GM12801 (cell line): ENCODE measurements around the gene GCNA.

Source experiments
- CTCF ChIP-seq: IDR thresholded peaks from one replicate; pipeline ENCODE4 v1.5.1; 2011; ENCODE audit warnings: control low read depth; ENCODE audit not compliant: insufficient read length; ENCODE audit errors: extremely low read depth

The GCNA gene

GRCh38 chrX:71565474-71566041 is 12.7 kb upstream of the GCNA start:
- no peak for TF ChIP-seq CTCF

- TF ChIP-seq CTCF = no peak
These were observed 4.6 kb upstream of the GCNA start for GRCh38 chrX:71573590-71573989.

- TF ChIP-seq CTCF = no peak
These were observed 555 bp upstream of the GCNA start for GRCh38 chrX:71577682-71578081.

DNA sequence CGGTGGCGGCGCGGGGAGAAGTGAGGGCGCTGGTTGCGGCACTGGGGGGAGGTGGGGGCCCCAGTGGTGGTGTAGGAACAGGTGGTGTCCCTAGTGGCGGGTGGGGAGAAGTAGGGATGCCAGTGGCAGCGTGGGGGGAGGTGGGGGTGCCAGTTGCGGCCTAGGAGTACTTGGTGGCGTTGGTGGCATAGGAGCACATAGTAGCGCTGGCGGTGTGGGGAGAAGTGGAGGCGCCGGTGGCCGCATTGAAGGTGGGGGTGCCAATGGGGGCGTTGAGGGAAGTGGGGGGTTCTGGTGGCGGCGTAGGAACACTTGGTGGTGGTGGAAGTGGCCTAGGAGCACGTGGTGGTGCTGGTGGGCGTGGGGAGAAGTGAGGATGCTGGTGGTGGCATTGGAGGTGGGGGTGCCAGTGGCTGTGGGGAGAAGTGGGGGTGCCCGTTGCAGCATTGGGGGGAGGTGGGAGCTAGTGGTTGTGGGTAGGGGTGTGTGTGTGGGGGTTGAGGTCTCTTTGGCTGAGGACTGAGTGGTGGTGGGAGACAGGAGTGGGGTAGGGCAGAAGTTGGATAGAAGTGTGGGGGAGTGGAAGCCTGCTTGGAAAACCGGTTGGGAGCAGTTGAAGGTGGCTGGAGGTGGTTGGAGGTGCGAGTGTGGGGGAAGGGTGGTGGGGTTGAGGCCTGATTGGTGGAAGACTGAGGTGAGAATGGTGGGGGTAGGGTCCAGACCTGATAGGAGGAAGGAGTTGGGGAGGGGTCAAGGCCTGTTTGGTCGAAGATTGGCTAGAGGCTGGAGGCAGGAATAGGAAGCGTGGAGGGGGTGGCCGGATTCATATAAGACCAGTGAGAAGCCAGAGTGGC is 1.1 kb downstream of the GCNA start:
- no peak for TF ChIP-seq CTCF

GRCh38 chrX:71579990-71580380 is 1.7 kb downstream of the GCNA start:
- TF ChIP-seq CTCF = no peak

GRCh38 chrX:71581210-71581609 is 3.0 kb downstream of the GCNA start:
- TF ChIP-seq CTCF = no peak

- no peak for TF ChIP-seq CTCF
These were observed 8.7 kb downstream of the GCNA start for GRCh38 chrX:71586929-71587328.
